PC-9 (cell line): ENCODE results near the gene SCO1.

Experiments used
- EZH2 ChIP-seq: fragments of 200-600 bp; sonication (generic); IDR thresholded peaks from 2 replicates; pipeline ENCODE4 v1.8.0; 2017; ENCODE audit warnings: antibody characterized with exemption, low read depth
- TF ChIP-seq, protein P1 (sequence below): fragments of 200-600 bp; sonication (generic); conservative IDR thresholded peaks from 2 replicates; pipeline ENCODE4 v1.6.1; 2017; ENCODE audit warnings: mixed run types, antibody characterized with exemption, mild to moderate bottlenecking, moderate library complexity

DNA sequence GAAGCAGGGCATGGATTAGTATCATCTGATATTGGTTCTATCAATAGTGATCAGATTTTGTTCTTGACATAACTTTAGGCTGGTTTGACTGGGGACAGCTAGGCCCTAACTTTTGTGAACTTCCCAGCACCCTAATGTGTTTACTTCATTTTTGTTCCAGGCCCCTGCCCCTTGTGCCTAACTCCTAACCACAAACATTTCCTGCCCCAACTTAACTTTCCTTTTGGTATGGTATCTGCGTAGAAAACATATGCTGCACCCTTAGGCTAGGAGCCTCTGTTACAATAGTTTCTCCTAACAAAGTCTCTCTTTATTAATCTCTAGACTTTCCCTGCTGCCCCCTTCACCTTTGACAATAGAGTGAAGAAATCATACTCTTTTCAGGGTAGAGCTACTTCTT is 2.5 kb upstream of the SCO1 start:
- TF ChIP-seq, protein P1, sequence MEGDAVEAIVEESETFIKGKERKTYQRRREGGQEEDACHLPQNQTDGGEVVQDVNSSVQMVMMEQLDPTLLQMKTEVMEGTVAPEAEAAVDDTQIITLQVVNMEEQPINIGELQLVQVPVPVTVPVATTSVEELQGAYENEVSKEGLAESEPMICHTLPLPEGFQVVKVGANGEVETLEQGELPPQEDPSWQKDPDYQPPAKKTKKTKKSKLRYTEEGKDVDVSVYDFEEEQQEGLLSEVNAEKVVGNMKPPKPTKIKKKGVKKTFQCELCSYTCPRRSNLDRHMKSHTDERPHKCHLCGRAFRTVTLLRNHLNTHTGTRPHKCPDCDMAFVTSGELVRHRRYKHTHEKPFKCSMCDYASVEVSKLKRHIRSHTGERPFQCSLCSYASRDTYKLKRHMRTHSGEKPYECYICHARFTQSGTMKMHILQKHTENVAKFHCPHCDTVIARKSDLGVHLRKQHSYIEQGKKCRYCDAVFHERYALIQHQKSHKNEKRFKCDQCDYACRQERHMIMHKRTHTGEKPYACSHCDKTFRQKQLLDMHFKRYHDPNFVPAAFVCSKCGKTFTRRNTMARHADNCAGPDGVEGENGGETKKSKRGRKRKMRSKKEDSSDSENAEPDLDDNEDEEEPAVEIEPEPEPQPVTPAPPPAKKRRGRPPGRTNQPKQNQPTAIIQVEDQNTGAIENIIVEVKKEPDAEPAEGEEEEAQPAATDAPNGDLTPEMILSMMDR: no peak
- TF ChIP-seq EZH2: no peak
